Omental fat pad (tissue), 4 donors: Measurements from ENCODE around the gene TRIB2. TPM values are rescaled to one million over a fixed set of nuclear protein-coding genes. Genes with fewer than 3 reads are reported as not detected.

Source experiments
- ATAC-seq: fragments of 150-250 bp; one replicate; pipeline ENCODE4 v1.9.1; 2016; ENCODE audit warnings: mild to moderate bottlenecking, moderate library complexity; ENCODE audit not compliant: low FRiP score
- DNase-seq: peaks from one replicate; pipeline ENCODE4 v3.0.0-alpha.2; 2019; ENCODE audit warnings: low spot score
- CTCF ChIP-seq, 3 donors: fragments of 450-650 bp; IDR thresholded peaks; one replicate each; pipeline ENCODE4 v1.5.1; 2016 to 2017; ENCODE audit warnings: antibody characterized with exemption in 3 of 3, mild to moderate bottlenecking in 3 of 3, moderate library complexity in 2 of 3
- total RNA-seq, 4 donors: library from RNA; depleted of rRNA; stranded (reverse); fragments of >200 nt; gene quantifications; one replicate each; pipeline ENCODE4 v1.1.0, GENCODE V29; 2016

TRIB2 gene
- total RNA-seq, 4 donors from 2014 or later = 27.8 to 144 (median 63.2) TPM

DNA sequence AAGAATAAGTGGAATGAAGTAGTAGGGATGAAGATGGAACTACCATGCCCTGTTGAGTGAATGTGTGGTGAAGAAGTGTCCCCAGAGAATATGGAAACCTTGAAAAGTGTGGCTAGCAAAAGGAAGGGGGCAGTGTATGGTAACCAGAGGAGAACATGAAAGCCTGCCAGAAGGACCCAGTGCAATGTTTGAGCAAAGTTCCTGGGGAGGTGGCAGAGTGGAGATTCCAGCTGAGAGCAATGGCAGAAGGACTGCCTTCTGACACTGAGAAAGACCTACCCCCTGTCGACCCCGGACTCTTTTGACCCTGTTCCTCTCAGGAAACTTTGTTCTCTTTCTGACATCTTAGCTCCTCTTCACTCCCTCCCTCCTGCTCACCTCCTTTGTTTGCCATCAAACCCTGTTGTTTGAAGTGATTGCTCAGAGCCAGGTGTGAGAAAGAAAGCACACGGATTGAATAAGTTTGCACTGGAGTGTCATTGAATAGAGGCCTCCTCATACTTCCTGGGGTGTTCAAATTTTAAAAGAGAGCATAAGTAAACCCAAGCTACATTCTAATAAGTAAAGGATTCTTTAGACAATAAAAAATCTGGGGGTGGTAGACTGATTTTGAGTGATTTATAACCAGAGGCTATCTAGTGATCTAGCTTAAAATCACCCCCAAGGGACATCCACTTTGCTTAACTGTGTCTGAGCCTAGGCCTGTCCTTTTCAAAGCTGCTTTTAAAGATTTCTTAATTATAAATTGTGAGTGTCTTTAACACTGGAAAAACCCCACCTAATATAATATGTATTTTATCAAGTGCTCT lies 57.1 kb downstream of the TRIB2 start:
- ATAC-seq = no peak
- no peak for DNase-seq

GRCh38 chr2:12774395-12774727 lies 57.6 kb downstream of the TRIB2 start:
- TF ChIP-seq CTCF (IDR thresholded peaks at IDR 0.05) = no peak
- ATAC-seq (no peak), DNase-seq (no peak)

More for the DNA sequence above, 57.1 kb downstream of the TRIB2 start:
- no peak for TF ChIP-seq CTCF (IDR thresholded peaks at IDR 0.05)

GRCh38 chr2:12776521-12776961 lies 59.8 kb downstream of the TRIB2 start:
- DNase-seq (no peak), ATAC-seq (no peak)
- no peak for TF ChIP-seq CTCF (IDR thresholded peaks at IDR 0.05)

GRCh38 chr2:12778369-12778768 lies 61.6 kb downstream of the TRIB2 start:
- DNase-seq (no peak), ATAC-seq (no peak)
- TF ChIP-seq CTCF (IDR thresholded peaks at IDR 0.05) = no peak

- DNase-seq (no peak), ATAC-seq (no peak)
Measured at GRCh38 chr2:12778811-12779579, 62.3 kb downstream of the TRIB2 start.

DNA sequence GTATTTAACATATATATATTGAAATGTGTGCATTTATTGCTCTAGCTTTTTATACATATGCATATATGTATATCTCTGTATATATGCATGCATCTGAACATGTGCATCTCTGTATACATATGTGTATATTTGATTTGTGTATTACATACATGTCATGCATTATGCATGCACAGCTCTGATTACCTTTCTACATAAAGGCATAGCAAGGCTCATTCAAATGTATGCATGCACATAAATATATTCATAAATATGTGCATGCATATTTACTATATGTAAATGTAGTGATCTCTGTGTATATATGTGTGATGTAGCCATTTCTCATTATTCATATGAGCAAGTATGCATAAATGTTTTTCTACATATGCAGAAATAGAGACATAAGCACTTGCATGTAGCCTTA lies 64.6 kb downstream of the TRIB2 start:
- TF ChIP-seq CTCF (IDR thresholded peaks at IDR 0.05) = no peak
- no peak for ATAC-seq
- DNase-seq = no peak

More at GRCh38 chr2:12778811-12779579, 62.3 kb downstream of the TRIB2 start:
- TF ChIP-seq CTCF (IDR thresholded peaks at IDR 0.05) = no peak
